Measurements from ENCODE around the gene TFAP2A.

Gene TFAP2A

GRCh38 chr6:10411971-10412460 lies 2.9 kb downstream of the TFAP2A start (continued):
- no peak for TF ChIP-seq TSHZ1 (tag by site-specific recombination; IDR thresholded peaks at IDR 0.05; ENCODE audit: borderline replicate concordance)
- TF ChIP-seq ZNF792 (tag by site-specific recombination; IDR thresholded peaks at IDR 0.05) = no peak
- no peak for TF ChIP-seq GLI2 (tag by site-specific recombination; IDR thresholded peaks at IDR 0.05; ENCODE audit: borderline replicate concordance, low read depth)
- TF ChIP-seq ZNF23 (tag by site-specific recombination; IDR thresholded peaks at IDR 0.05; ENCODE audit: borderline replicate concordance) = no peak
- no peak for TF ChIP-seq ZNF626 (tag by site-specific recombination; IDR thresholded peaks at IDR 0.05)
- TF ChIP-seq ZBTB10 (tag by site-specific recombination; IDR thresholded peaks at IDR 0.05) = peak; percentile 84; the same call in 1 of the 2 replicates
- no peak for TF ChIP-seq HOXD13 (CRISPR knock-in tag; IDR thresholded peaks at IDR 0.05; ENCODE audit: borderline replicate concordance)
- TF ChIP-seq MZF1 (tag by site-specific recombination; IDR thresholded peaks at IDR 0.05; ENCODE audit: borderline replicate concordance) = peak; percentile 69; the same call in 1 of the 2 replicates
- TF ChIP-seq ZNF214 (tag by site-specific recombination; IDR thresholded peaks at IDR 0.05; ENCODE audit: borderline replicate concordance) = no peak
- no peak for TF ChIP-seq ZNF707 (tag by site-specific recombination; IDR thresholded peaks at IDR 0.05)
- no peak for TF ChIP-seq ZNF510 (tag by site-specific recombination; IDR thresholded peaks at IDR 0.05; ENCODE audit: insufficient replicate concordance)
- TF ChIP-seq SETDB1 (IDR thresholded peaks at IDR 0.05; ENCODE audit: insufficient read length, low read length) = no peak
- peak; percentile 57; the same call in 1 of the 2 replicates for TF ChIP-seq ZFP37 (tag by site-specific recombination; IDR thresholded peaks at IDR 0.05)
- TF ChIP-seq ZNF449 (tag by site-specific recombination; IDR thresholded peaks at IDR 0.05) = 0 out of 2 replicates have a peak, but pooled peaks have one; percentile 23
- TF ChIP-seq MEIS1 (CRISPR knock-in tag; IDR thresholded peaks at IDR 0.05; ENCODE audit: borderline replicate concordance) = no peak
- TF ChIP-seq ZNF473 (tag by site-specific recombination; IDR thresholded peaks at IDR 0.05) = no peak
- no peak for TF ChIP-seq MYNN (tag by site-specific recombination; IDR thresholded peaks at IDR 0.05; ENCODE audit: borderline replicate concordance)
- TF ChIP-seq ZNF629 (tag by site-specific recombination; IDR thresholded peaks at IDR 0.05) = peak; percentile 59; the same call in 1 of the 2 replicates
- TF ChIP-seq ZNF660 (tag by site-specific recombination; IDR thresholded peaks at IDR 0.05) = peak; percentile 32; the same call in 1 of the 2 replicates
- TF ChIP-seq ZNF610 (tag by site-specific recombination; IDR thresholded peaks at IDR 0.05; ENCODE audit: borderline replicate concordance) = peak; percentile 91
- no peak for TF ChIP-seq ZNF280C (tag by site-specific recombination; IDR thresholded peaks at IDR 0.05)
- no peak for TF ChIP-seq ZNF785 (tag by site-specific recombination; IDR thresholded peaks at IDR 0.05)
- no peak for TF ChIP-seq INSM2 (tag by site-specific recombination; IDR thresholded peaks at IDR 0.05)
- TF ChIP-seq ZNF701 (tag by site-specific recombination; IDR thresholded peaks at IDR 0.05) = no peak
- peak; percentile 58; the same call in 1 of the 2 replicates for TF ChIP-seq ZNF335 (tag by site-specific recombination; conservative IDR thresholded peaks at IDR 0.05)
- TF ChIP-seq ZNF362 (tag by site-specific recombination; IDR thresholded peaks at IDR 0.05) = no peak
- TF ChIP-seq ZNF211 (tag by site-specific recombination; IDR thresholded peaks at IDR 0.05; ENCODE audit: low read depth) = no peak

Measured in HEK293 (cell line).